Epithelial cell of umbilical artery (primary cell): ENCODE measurements around the gene FOXI2. TPM values are rescaled to one million over a fixed set of nuclear protein-coding genes. Genes with fewer than 3 reads are reported as not detected.

Experiments used
- total RNA-seq: library from RNA; depleted of rRNA; stranded (reverse); fragments of >200 nt; gene quantifications from 2 replicates; pipeline ENCODE4 v1.2.3, GENCODE V29; 2014

FOXI2 gene
- total RNA-seq, result not detected in 2 replicates

DNA sequence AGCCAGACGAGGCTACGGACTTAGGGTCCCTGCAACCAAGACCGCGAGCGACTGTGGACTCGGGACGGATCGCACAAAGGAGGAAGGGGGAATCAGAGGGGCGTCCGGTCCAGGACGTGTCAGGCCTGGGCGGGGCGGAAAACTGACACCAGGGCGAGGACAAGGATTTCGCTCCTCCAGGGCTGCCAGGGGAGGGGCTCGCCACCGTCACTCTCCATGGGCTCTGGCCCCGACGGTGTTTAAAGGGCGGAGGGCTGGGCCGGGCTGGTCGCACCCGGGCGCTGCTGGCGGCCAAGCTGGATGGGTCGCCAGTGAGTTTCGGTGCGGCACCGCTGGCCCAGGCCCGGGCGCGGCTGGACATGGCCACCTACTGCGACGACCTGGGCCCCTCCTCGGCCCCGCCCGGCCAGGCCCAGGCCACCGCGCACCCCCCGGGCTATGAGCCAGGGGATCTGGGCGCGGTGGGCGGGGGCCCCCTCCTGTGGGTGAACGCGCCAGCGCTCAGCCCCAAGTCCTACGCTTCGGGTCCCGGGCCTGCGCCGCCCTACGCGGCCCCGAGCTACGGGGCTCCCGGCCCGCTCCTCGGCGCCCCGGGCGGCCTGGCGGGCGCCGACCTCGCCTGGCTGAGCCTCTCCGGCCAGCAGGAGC is at the start of gene FOXI2:
TSS of gene FOXI2 (plus strand) at position 271 of the 648 bp plus-strand sequence. CDS start at position 360, 89 bp downstream.

Other genes with a start within 250 kb of the FOXI2 start
- gene NPS, start 187.9 kb upstream of the FOXI2 start, total RNA-seq, result not detected in 2 replicates
- not detected in 2 replicates for gene CLRN3, start 155.8 kb downstream of the FOXI2 start, total RNA-seq
- gene PTPRE, start 169.9 kb downstream of the FOXI2 start, total RNA-seq, result 57.8 and 117 TPM in 2 replicates